Panc1 (cell line): ENCODE data around the gene CTLA4. TPM values are rescaled to one million over a fixed set of nuclear protein-coding genes. Genes with fewer than 3 reads are reported as not detected.

Experiments used
- ATAC-seq: fragments of 200-7000 bp; cut with Tn5 transposase; 2 replicates; pipeline ENCODE4 v1.9.1; 2020; ENCODE audit warnings: mild to moderate bottlenecking, moderate library complexity
- BruUV-seq: library from RNA; stranded (reverse); fragments of 400-500 nt; replicated peaks from 2 replicates; lab custom pipeline; 2021; lab: Mats Ljungman, UMichigan
- CTCF ChIA-PET: fragments of 300-600 bp; sonication (Branson Sonifier 250); formaldehyde crosslinking; loops from one replicate; lab custom pipeline; 2022; ENCODE audit warnings: antibody characterized with exemption; lab: Charles Lee
- POLR2A ChIA-PET: fragments of 300-600 bp; sonication (Branson Sonifier 250); formaldehyde crosslinking; loops from one replicate; lab custom pipeline; 2022; ENCODE audit warnings: antibody characterized with exemption; lab: Charles Lee
- DNase-seq: peaks from one replicate; pipeline ENCODE4 v3.0.0-alpha.2; 2010; ENCODE audit warnings: low read depth, low spot score
- H3K27ac ChIP-seq: 2 replicates; pipeline ENCODE4 v1.5.1; 2011; ENCODE audit warnings: mild to moderate bottlenecking, low read length, inconsistent platforms
- H3K27me3 ChIP-seq: fragments of 200-500 bp; sonication (Bioruptor generic); 2 replicates; pipeline ENCODE4 v1.6.0; 2014; ENCODE audit warnings: low read length, inconsistent platforms; ENCODE audit not compliant: control insufficient read depth, insufficient read depth
- H3K36me3 ChIP-seq: fragments of 200-500 bp; sonication (Bioruptor generic); 2 replicates; pipeline ENCODE4 v1.5.1; 2014; ENCODE audit warnings: inconsistent platforms, mild to moderate bottlenecking, low read length, moderate library complexity; ENCODE audit not compliant: control insufficient read depth, insufficient read depth
- H3K4me1 ChIP-seq: 2 replicates; pipeline ENCODE4 v1.5.1; 2011; ENCODE audit warnings: inconsistent platforms, mild to moderate bottlenecking, low read length, moderate library complexity; ENCODE audit not compliant: control insufficient read depth, insufficient read depth
- H3K4me3 ChIP-seq, 2 experiments: 2 replicates each; pipeline ENCODE4 v1.5.1; 2011 to 2012; ENCODE audit warnings: low read depth in 2 of 2, low read length in 2 of 2, mild to moderate bottlenecking in 2 of 2, inconsistent platforms in 1 of 2, moderate library complexity in 1 of 2
- H3K9me3 ChIP-seq: fragments of 200-500 bp; sonication (Bioruptor generic); 2 replicates; pipeline ENCODE4 v1.5.1; 2014; ENCODE audit warnings: low read depth, mild to moderate bottlenecking, inconsistent platforms, low read length, moderate library complexity; ENCODE audit not compliant: control insufficient read depth, insufficient read depth
- POLR2AphosphoS5 ChIP-seq: IDR thresholded peaks from 2 replicates; pipeline ENCODE4 v1.6.1; 2012; ENCODE audit warnings: mild to moderate bottlenecking, low read depth, low read length, moderate library complexity
- REST ChIP-seq, 2 experiments: IDR thresholded peaks; 2 replicates each; pipeline ENCODE4 v1.6.1; 2011 to 2012; ENCODE audit warnings: low read depth in 2 of 2, control low read depth in 1 of 2, low read length in 1 of 2, mild to moderate bottlenecking in 1 of 2, moderate library complexity in 1 of 2; ENCODE audit not compliant: insufficient read depth in 1 of 2
- SIN3A ChIP-seq: IDR thresholded peaks from 2 replicates; pipeline ENCODE4 v1.6.1; 2012; ENCODE audit warnings: low read depth, mild to moderate bottlenecking, low read length, moderate library complexity, borderline replicate concordance; ENCODE audit not compliant: insufficient read depth
- TCF7L2 ChIP-seq: IDR thresholded peaks from 2 replicates; pipeline ENCODE4 v1.6.1; 2011; ENCODE audit warnings: mild to moderate bottlenecking, low read depth, low read length, inconsistent platforms
- in situ Hi-C: cut with HindIII; loops from 2 replicates; pipeline ENCODE4 v1.10.0; 2016; ENCODE audit warnings: low sequenced_read_pairs, low pct_unique_long_range_greater_than_20kb
- intact Hi-C: fragments of 100-400 bp; cut with micrococcal nuclease; formaldehyde crosslinking; loops from one replicate; pipeline ENCODE4 v1.10.0; 2022; ENCODE audit not compliant: unreplicated experiment
- total RNA-seq: library from RNA; stranded (reverse); gene quantifications from one replicate; pipeline ENCODE4 v1.2.1, GENCODE V29; 2021; ENCODE audit not compliant: unreplicated experiment
- TF ChIP-seq, protein P1 (sequence below): fragments of 450-650 bp; IDR thresholded peaks from 2 replicates; pipeline ENCODE4 v1.5.1; 2017; ENCODE audit warnings: mild to moderate bottlenecking

CTLA4 gene
- total RNA-seq, 1 experiment from 2014 or later = 0.08 TPM

DNA sequence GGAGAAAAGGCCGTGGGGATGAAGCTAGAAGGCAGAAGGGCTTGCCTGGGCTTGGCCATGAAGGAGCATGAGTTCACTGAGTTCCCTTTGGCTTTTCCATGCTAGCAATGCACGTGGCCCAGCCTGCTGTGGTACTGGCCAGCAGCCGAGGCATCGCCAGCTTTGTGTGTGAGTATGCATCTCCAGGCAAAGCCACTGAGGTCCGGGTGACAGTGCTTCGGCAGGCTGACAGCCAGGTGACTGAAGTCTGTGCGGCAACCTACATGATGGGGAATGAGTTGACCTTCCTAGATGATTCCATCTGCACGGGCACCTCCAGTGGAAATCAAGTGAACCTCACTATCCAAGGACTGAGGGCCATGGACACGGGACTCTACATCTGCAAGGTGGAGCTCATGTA is 2.9 kb downstream of the CTLA4 start:
- no TSS peak for BruUV-seq
- CTCF ChIA-PET = no interaction called here
- TF ChIP-seq, protein P1, sequence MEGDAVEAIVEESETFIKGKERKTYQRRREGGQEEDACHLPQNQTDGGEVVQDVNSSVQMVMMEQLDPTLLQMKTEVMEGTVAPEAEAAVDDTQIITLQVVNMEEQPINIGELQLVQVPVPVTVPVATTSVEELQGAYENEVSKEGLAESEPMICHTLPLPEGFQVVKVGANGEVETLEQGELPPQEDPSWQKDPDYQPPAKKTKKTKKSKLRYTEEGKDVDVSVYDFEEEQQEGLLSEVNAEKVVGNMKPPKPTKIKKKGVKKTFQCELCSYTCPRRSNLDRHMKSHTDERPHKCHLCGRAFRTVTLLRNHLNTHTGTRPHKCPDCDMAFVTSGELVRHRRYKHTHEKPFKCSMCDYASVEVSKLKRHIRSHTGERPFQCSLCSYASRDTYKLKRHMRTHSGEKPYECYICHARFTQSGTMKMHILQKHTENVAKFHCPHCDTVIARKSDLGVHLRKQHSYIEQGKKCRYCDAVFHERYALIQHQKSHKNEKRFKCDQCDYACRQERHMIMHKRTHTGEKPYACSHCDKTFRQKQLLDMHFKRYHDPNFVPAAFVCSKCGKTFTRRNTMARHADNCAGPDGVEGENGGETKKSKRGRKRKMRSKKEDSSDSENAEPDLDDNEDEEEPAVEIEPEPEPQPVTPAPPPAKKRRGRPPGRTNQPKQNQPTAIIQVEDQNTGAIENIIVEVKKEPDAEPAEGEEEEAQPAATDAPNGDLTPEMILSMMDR = no peak
- TF ChIP-seq SIN3A (no peak), POLR2AphosphoS5 (no peak), REST (IDR thresholded peaks at IDR 0.05; ENCODE audit: insufficient read depth in 1 of 2, low read depth in 2 of 2, low read length in 1 of 2) (no peak), TCF7L2 (no peak)
- Histone ChIP-seq H3K27ac (no peak overlapping the region), H3K27me3 (peaks cover 14% of the 10 kb centered on the region), H3K4me3 (no peak overlapping the region), H3K36me3 (no peaks in the 10 kb centered on the region), H3K4me1 (no peaks in the 10 kb centered on the region), H3K9me3 (no peaks in the 10 kb centered on the region)
- DNase-seq (no peak), ATAC-seq (no peak)
- intact Hi-C loops (no loop called here), in situ Hi-C loops (no loop called here)
- POLR2A ChIA-PET = no interaction called here

DNA sequence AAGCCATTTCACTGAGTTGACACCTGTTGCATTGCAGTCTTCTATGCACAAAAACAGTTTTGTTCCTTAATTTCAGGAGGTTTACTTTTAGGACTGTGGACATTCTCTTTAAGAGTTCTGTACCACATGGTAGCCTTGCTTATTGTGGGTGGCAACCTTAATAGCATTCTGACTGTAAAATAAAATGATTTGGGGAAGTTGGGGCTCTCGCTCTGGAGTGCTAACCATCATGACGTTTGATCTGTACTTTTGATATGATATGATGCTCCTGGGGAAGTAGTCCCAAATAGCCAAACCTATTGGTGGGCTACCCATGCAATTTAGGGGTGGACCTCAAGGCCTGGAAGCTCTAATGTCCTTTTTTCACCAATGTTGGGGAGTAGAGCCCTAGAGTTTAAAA is 3.4 kb downstream of the CTLA4 start:
- H3K27ac ChIP-seq = no peak overlapping the region
- ATAC-seq (no peak), DNase-seq (no peak)
- ChIA-PET CTCF (no interaction called here), POLR2A (no interaction called here)
- BruUV-seq = no TSS peak
- peaks cover 16% of the 10 kb centered on the region for H3K27me3 ChIP-seq
- TF ChIP-seq TCF7L2 (no peak), SIN3A (no peak), REST (IDR thresholded peaks at IDR 0.05; ENCODE audit: insufficient read depth in 1 of 2, low read depth in 2 of 2, low read length in 1 of 2) (no peak), POLR2AphosphoS5 (no peak)
- TF ChIP-seq, protein P1 = no peak
- no peaks in the 10 kb centered on the region for H3K9me3 ChIP-seq
- H3K4me3 ChIP-seq = no peak overlapping the region
- in situ Hi-C loops (no loop called here), intact Hi-C loops (no loop called here)
- H3K4me1 ChIP-seq = no peaks in the 10 kb centered on the region
- no peaks in the 10 kb centered on the region for H3K36me3 ChIP-seq
